ENCODE data around the gene SVOP.

DNA sequence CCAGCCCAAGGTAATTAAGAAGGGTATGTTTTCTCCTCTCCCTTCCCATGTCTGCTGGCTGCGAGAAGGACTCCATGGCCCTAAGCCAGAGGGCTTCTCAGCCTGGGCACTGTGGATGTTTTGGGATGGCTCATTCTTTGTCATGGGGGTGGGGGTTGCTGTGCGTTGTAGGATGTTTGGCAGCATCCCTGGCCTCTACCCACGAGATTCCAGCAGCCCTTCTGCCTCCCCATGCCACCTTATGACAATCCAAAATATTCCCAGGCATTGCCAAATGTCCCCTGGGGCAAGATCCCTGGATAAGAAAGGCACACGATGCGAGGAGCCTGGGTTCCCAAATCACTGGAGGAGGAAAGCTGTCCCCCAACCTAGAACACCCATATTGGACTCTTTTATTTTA, 104.5 kb downstream of the SVOP start:
- TF ChIP-seq, protein P1, sequence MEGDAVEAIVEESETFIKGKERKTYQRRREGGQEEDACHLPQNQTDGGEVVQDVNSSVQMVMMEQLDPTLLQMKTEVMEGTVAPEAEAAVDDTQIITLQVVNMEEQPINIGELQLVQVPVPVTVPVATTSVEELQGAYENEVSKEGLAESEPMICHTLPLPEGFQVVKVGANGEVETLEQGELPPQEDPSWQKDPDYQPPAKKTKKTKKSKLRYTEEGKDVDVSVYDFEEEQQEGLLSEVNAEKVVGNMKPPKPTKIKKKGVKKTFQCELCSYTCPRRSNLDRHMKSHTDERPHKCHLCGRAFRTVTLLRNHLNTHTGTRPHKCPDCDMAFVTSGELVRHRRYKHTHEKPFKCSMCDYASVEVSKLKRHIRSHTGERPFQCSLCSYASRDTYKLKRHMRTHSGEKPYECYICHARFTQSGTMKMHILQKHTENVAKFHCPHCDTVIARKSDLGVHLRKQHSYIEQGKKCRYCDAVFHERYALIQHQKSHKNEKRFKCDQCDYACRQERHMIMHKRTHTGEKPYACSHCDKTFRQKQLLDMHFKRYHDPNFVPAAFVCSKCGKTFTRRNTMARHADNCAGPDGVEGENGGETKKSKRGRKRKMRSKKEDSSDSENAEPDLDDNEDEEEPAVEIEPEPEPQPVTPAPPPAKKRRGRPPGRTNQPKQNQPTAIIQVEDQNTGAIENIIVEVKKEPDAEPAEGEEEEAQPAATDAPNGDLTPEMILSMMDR (IDR thresholded peaks at IDR 0.05), result no peak
- TF ChIP-seq POLR2A (IDR thresholded peaks at IDR 0.05), result no peak

Measured in testis (tissue), 2 donors.